DND-41 (cell line): ENCODE data around the gene KRTAP4-11.
"Not testable (repeated sequence)": the region's sequence is repeated elsewhere in the genome, so short reads cannot be mapped to it uniquely, and the experiment has no call there.

Experiments used
- ATAC-seq: fragments of 200-7000 bp; cut with Tn5 transposase; 3 replicates; pipeline ENCODE4 v1.9.1; 2021; ENCODE audit warnings: low read depth; ENCODE audit not compliant: insufficient read depth
- DNase-seq: peaks from one replicate; pipeline ENCODE4 v3.0.0-alpha.2; 2020
- H2AFZ ChIP-seq: 2 replicates; pipeline ENCODE4 v1.6.0; 2012; ENCODE audit warnings: low read depth, low read length
- H3K27ac ChIP-seq: 2 replicates; pipeline ENCODE4 v1.5.1; 2012; ENCODE audit warnings: low read length, inconsistent platforms
- H3K27me3 ChIP-seq: fragments of 200-600 bp; sonication (generic); 2 replicates; pipeline ENCODE4 v1.6.0; 2012; ENCODE audit warnings: low read length, mild to moderate bottlenecking, inconsistent platforms; ENCODE audit not compliant: insufficient read depth, poor library complexity
- H3K36me3 ChIP-seq: 2 replicates; pipeline ENCODE4 v1.5.1; 2012; ENCODE audit warnings: low read length, inconsistent platforms; ENCODE audit not compliant: insufficient read depth
- H3K4me1 ChIP-seq: 2 replicates; pipeline ENCODE4 v1.5.1; 2012; ENCODE audit warnings: mild to moderate bottlenecking, low read length; ENCODE audit not compliant: insufficient read depth
- H3K4me2 ChIP-seq: 2 replicates; pipeline ENCODE4 v1.6.0; 2012; ENCODE audit warnings: mild to moderate bottlenecking, moderate library complexity, low read length, inconsistent platforms; ENCODE audit not compliant: insufficient read depth
- H3K4me3 ChIP-seq, 2 experiments: fragments of 200-600 bp in 1 of 2; shearing (Covaris generic) in 1 of 2; 2 replicates each; pipeline ENCODE4 v1.5.1; 2012 to 2016; ENCODE audit warnings: inconsistent platforms in 2 of 2, low read length in 2 of 2, mild to moderate bottlenecking in 2 of 2, low read depth in 1 of 2, moderate library complexity in 1 of 2
- H3K79me2 ChIP-seq: 2 replicates; pipeline ENCODE4 v1.6.0; 2012; ENCODE audit warnings: low read length, inconsistent platforms; ENCODE audit not compliant: insufficient read depth
- H3K9ac ChIP-seq: 2 replicates; pipeline ENCODE4 v1.6.0; 2012; ENCODE audit warnings: low read depth, mild to moderate bottlenecking, inconsistent platforms, low read length, moderate library complexity
- H3K9me3 ChIP-seq: 2 replicates; pipeline ENCODE4 v1.5.1; 2012; ENCODE audit warnings: low read length, moderate library complexity, mild to moderate bottlenecking, inconsistent platforms; ENCODE audit not compliant: insufficient read depth, severe bottlenecking
- H4K20me1 ChIP-seq: 2 replicates; pipeline ENCODE4 v1.6.0; 2012; ENCODE audit warnings: low read length; ENCODE audit not compliant: insufficient read depth
- CTCF ChIP-seq: IDR thresholded peaks from 2 replicates; pipeline ENCODE4 v1.5.1; 2012; ENCODE audit warnings: borderline replicate concordance, low read length, moderate library complexity, mild to moderate bottlenecking; ENCODE audit not compliant: poor library complexity, severe bottlenecking; ENCODE audit errors: extremely low read depth
- EZH2 ChIP-seq: IDR thresholded peaks from 3 replicates; pipeline ENCODE4 v1.6.1; 2012; ENCODE audit warnings: borderline replicate concordance, low read depth, mild to moderate bottlenecking, moderate library complexity, low read length, inconsistent platforms; ENCODE audit not compliant: severe bottlenecking

KRTAP4-11 gene

GRCh38 chr17:41098042-41098441 lies 20.1 kb downstream of the KRTAP4-11 start, which contains the start of gene KRTAP4-8:
TSS of gene KRTAP4-8 (minus strand) at chr17:41098142. CDS start at chr17:41098084, 58 bp downstream.
- no peak for TF ChIP-seq CTCF
- TF ChIP-seq EZH2 = no peak
- no peak within 1 kb of the TSS for H3K27ac ChIP-seq
- no peak within 1 kb of the TSS for H3K4me3 ChIP-seq
- no peaks in the 10 kb centered on the region for H3K36me3 ChIP-seq
- H2AFZ ChIP-seq = no peak within 1 kb of the TSS
- H4K20me1 ChIP-seq = no peaks in the 10 kb centered on the region
- no peak within 1 kb of the TSS for H3K4me2 ChIP-seq
- ATAC-seq (no peak), DNase-seq (no peak)
- no peaks in the 10 kb centered on the region for H3K4me1 ChIP-seq
- no peaks in the 10 kb centered on the region for H3K27me3 ChIP-seq
- no peaks in the 10 kb centered on the region for H3K9me3 ChIP-seq
- H3K9ac ChIP-seq = no peak within 1 kb of the TSS
- H3K79me2 ChIP-seq = no peaks in the 10 kb centered on the region

- no peaks in the 10 kb centered on the region for H3K27me3 ChIP-seq
- ATAC-seq = no peak
- H3K4me1 ChIP-seq = no peaks in the 10 kb centered on the region
- no peaks in the 10 kb centered on the region for H3K36me3 ChIP-seq
- H4K20me1 ChIP-seq = no peaks in the 10 kb centered on the region
- no peak for DNase-seq
- TF ChIP-seq CTCF (no peak), EZH2 (no peak)
- H2AFZ ChIP-seq = no peak overlapping the region
- H3K27ac ChIP-seq = no peak overlapping the region
- no peak overlapping the region for H3K9ac ChIP-seq
- H3K4me2 ChIP-seq = no peak overlapping the region
- H3K79me2 ChIP-seq = no peaks in the 10 kb centered on the region
- H3K4me3 ChIP-seq = no peak overlapping the region
- no peaks in the 10 kb centered on the region for H3K9me3 ChIP-seq
These were observed 22.1 kb downstream of the KRTAP4-11 start for GRCh38 chr17:41096055-41096454.

- not testable (repeated sequence) for H3K79me2 ChIP-seq, H3K4me1 ChIP-seq, H3K9ac ChIP-seq, H3K27me3 ChIP-seq, H2AFZ ChIP-seq, H3K27ac ChIP-seq, H3K9me3 ChIP-seq, H3K4me2 ChIP-seq, H3K4me3 ChIP-seq, H3K36me3 ChIP-seq, ATAC-seq, H4K20me1 ChIP-seq, DNase-seq
These were observed 29.3 kb downstream of the KRTAP4-11 start for GRCh38 chr17:41088760-41089352.

- H2AFZ ChIP-seq, H3K9ac ChIP-seq, H3K9me3 ChIP-seq, H3K79me2 ChIP-seq, H3K4me1 ChIP-seq, H3K36me3 ChIP-seq, H3K27ac ChIP-seq, DNase-seq, H3K4me3 ChIP-seq, H4K20me1 ChIP-seq, H3K27me3 ChIP-seq, H3K4me2 ChIP-seq, ATAC-seq: not testable (repeated sequence)
These were observed 33.9 kb downstream of the KRTAP4-11 start, which contains the start of gene KRTAP4-7 for GRCh38 chr17:41084100-41084856. TSS of gene KRTAP4-7 (plus strand) at chr17:41084150. CDS start at chr17:41084207, 57 bp downstream.

GRCh38 chr17:41083427-41083826 lies 34.7 kb downstream of the KRTAP4-11 start:
- not testable (repeated sequence) for ATAC-seq, H3K27me3 ChIP-seq, H3K4me2 ChIP-seq, DNase-seq, H3K9ac ChIP-seq, H3K9me3 ChIP-seq, H3K4me3 ChIP-seq, H3K27ac ChIP-seq, H3K79me2 ChIP-seq, H2AFZ ChIP-seq, H4K20me1 ChIP-seq, H3K36me3 ChIP-seq, H3K4me1 ChIP-seq
